ENCODE data around the gene PLEKHM3. TPM values are rescaled to one million over a fixed set of nuclear protein-coding genes. Genes with fewer than 3 reads are reported as not detected.

The PLEKHM3 gene
- total and polyA plus RNA-seq, 2 of the 4 experiments (the other 2 are of a cell fraction) = 2.4 to 11.3 TPM

- dilution Hi-C loops (cut with HindIII; ENCODE audit: low sequenced_read_pairs, unreplicated experiment) = no loop called here
Observed at GRCh38 chr2:207983641-207984042, 41.7 kb downstream of the PLEKHM3 start.

More at GRCh38 chr2:207983641-207984042, 41.7 kb downstream of the PLEKHM3 start:
- H3K56ac ChIP-seq (ENCODE audit: extremely low read depth, insufficient read depth, low read length) = no peak overlapping the region
- H4K91ac ChIP-seq (ENCODE audit: insufficient read depth, low read depth, low read length) = no peak overlapping the region
- no peak overlapping the region for H3K27ac ChIP-seq (ENCODE audit: insufficient read depth, low read length)
- no peak overlapping the region for H2AK5ac ChIP-seq (ENCODE audit: low read depth, low read length)
- no peak overlapping the region for H3K18ac ChIP-seq (ENCODE audit: low read depth, low read length)
- ChIA-PET CTCF (no interaction called here), POLR2A (ENCODE audit: unreplicated experiment) (no interaction called here)
- no peaks in the 10 kb centered on the region for H3K9me3 ChIP-seq (ENCODE audit: control insufficient read depth, insufficient read depth, low read length)
- no TSS peak for BruUV-seq (replicated peaks)
- no peak overlapping the region for H3K4me2 ChIP-seq (ENCODE audit: low read depth, low read length)
- H3K79me1 ChIP-seq (ENCODE audit: low read depth in 1 of 2, low read length in 2 of 2) = peaks cover 0 to 5% of the 10 kb centered on the region in 2 experiments; a peak in 1 of 4 replicates
- H2BK5ac ChIP-seq (ENCODE audit: low read depth, low read length, poor library complexity, severe bottlenecking) = no peak overlapping the region
- TF ChIP-seq NFE2L2 (IDR thresholded peaks at IDR 0.05; ENCODE audit: low read depth, low read length) (no peak), ELK1 (IDR thresholded peaks at IDR 0.05; ENCODE audit: borderline replicate concordance, low read depth, low read length) (no peak), RAD21 (IDR thresholded peaks at IDR 0.05; ENCODE audit: low read length) (no peak), MAFK (IDR thresholded peaks at IDR 0.05; ENCODE audit: low read depth, low read length) (no peak), USF2 (IDR thresholded peaks at IDR 0.05; ENCODE audit: low read depth, low read length) (no peak), BHLHE40 (IDR thresholded peaks at IDR 0.05; ENCODE audit: low read depth, low read length) (no peak), CEBPB (IDR thresholded peaks at IDR 0.05; ENCODE audit: low read depth, low read length) (no peak), POLR2A (IDR thresholded peaks at IDR 0.05; ENCODE audit: low read depth, low read length) (no peak), MXI1 (IDR thresholded peaks at IDR 0.05; ENCODE audit: borderline replicate concordance, low read depth, low read length) (no peak), RCOR1 (IDR thresholded peaks at IDR 0.05; ENCODE audit: insufficient replicate concordance, low read length) (no peak), CTCF (conservative IDR thresholded peaks at IDR 0.05; ENCODE audit: low read depth, low read length) (no peak), FOS (IDR thresholded peaks at IDR 0.05; ENCODE audit: low read depth, low read length) (no peak), SMC3 (IDR thresholded peaks at IDR 0.05; ENCODE audit: low read depth, low read length) (no peak), MAZ (IDR thresholded peaks at IDR 0.05; ENCODE audit: borderline replicate concordance, low read depth, low read length) (no peak), RFX5 (IDR thresholded peaks at IDR 0.05; ENCODE audit: low read depth, low read length) (no peak), CHD1 (IDR thresholded peaks at IDR 0.05; ENCODE audit: low read depth, low read length) (no peak)
- H3K9me1 ChIP-seq (ENCODE audit: insufficient read depth, low read length) = no peaks in the 10 kb centered on the region
- ATAC-seq (ENCODE audit: low read depth) = no peak
- no peak overlapping the region for H4K5ac ChIP-seq (ENCODE audit: low read depth, low read length)
- H4K8ac ChIP-seq (ENCODE audit: low read depth in 2 of 2, low read length in 2 of 2) = no peak overlapping the region
- intact Hi-C loops (cut with micrococcal nuclease) = no loop called here
- WGBS, 2 experiments (ENCODE audit: extremely low coverage in 2 of 2, insufficient read length in 1 of 2) = no CpG with 5 or more reads among the region's 2 CpGs
- H2AFZ ChIP-seq (replicated peaks; ENCODE audit: low read length, poor library complexity) = no peak overlapping the region
- no peak overlapping the region for H3K23ac ChIP-seq (ENCODE audit: low read depth, low read length)
- H3K14ac ChIP-seq (replicated peaks; ENCODE audit: low read depth, low read length) = no peak overlapping the region
- no peak overlapping the region for H2BK20ac ChIP-seq (ENCODE audit: low read depth, low read length)
- H2BK120ac ChIP-seq (ENCODE audit: low read depth, low read length) = no peak overlapping the region
- no peaks in the 10 kb centered on the region for H3K27me3 ChIP-seq (ENCODE audit: control insufficient read depth, insufficient read depth, low read length)
- in situ Hi-C loops (cut with MboI; ENCODE audit: low sequenced_read_pairs) = no loop called here
- no peak overlapping the region for H3K4me3 ChIP-seq (ENCODE audit: insufficient read depth, low read depth, low read length)
- no peaks in the 10 kb centered on the region for H3K36me3 ChIP-seq (ENCODE audit: control insufficient read depth, insufficient read depth, low read length)
- DNase-seq = no peak
- no peak overlapping the region for H3K9ac ChIP-seq (ENCODE audit: low read depth, low read length)
- no peak overlapping the region for H2BK15ac ChIP-seq (ENCODE audit: low read depth, low read length)
- H4K20me1 ChIP-seq (ENCODE audit: insufficient read depth, low read length) = no peaks in the 10 kb centered on the region
- no peak overlapping the region for H2AK9ac ChIP-seq (replicated peaks; ENCODE audit: low read depth, low read length, poor library complexity)
- H3K4me1 ChIP-seq (ENCODE audit: control insufficient read depth, insufficient read depth, low read length) = no peaks in the 10 kb centered on the region
- H3K4ac ChIP-seq (ENCODE audit: low read depth, low read length) = no peak overlapping the region

Measured in IMR-90 (cell line).